Natural killer cell (primary cell): ENCODE measurements around the gene LMTK2. TPM values are rescaled to one million over a fixed set of nuclear protein-coding genes. Genes with fewer than 3 reads are reported as not detected.

ENCODE experiments used
- ATAC-seq, 3 donors: fragments of 150-1000 bp in 2 of 3; fragments of 200-7000 bp in 1 of 3; cut with Tn5 transposase; 1 replicate in 1 of 3; 2 replicates in 2 of 3; pipeline ENCODE4 v1.10.0; 2021; ENCODE audit warnings: mild to moderate bottlenecking in 2 of 3, moderate library complexity in 2 of 3
- DNase-seq, 2 donors: peaks; one replicate each; pipeline versions ENCODE4 v3.0.0 to v3.0.0-alpha.2; 2013 to 2021; ENCODE audit warnings: mixed read lengths in 1 of 2
- H3K27ac ChIP-seq: one replicate; pipeline ENCODE4 v1.5.1; 2013; ENCODE audit warnings: mild to moderate bottlenecking, low read length
- H3K27me3 ChIP-seq: one replicate; pipeline ENCODE4 v1.6.1; 2013; ENCODE audit warnings: low read length; ENCODE audit not compliant: control insufficient read depth, insufficient read depth
- H3K36me3 ChIP-seq: one replicate; pipeline ENCODE4 v1.6.1; 2013; ENCODE audit warnings: low read length; ENCODE audit not compliant: control insufficient read depth, insufficient read depth
- H3K4me1 ChIP-seq: one replicate; pipeline ENCODE4 v1.6.1; 2013; ENCODE audit warnings: low read length; ENCODE audit not compliant: control insufficient read depth, insufficient read depth
- H3K4me3 ChIP-seq: one replicate; pipeline ENCODE4 v1.5.1; 2013; ENCODE audit warnings: low read length
- H3K9me3 ChIP-seq: one replicate; pipeline ENCODE4 v1.6.1; 2013; ENCODE audit warnings: low read length; ENCODE audit not compliant: control insufficient read depth, insufficient read depth
- H3K27ac Mint-ChIP-seq, 2 donors: one replicate each; pipeline ENCODE4 v1.8.0; 2022; ENCODE audit warnings: mild to moderate bottlenecking in 2 of 2, mixed read lengths in 2 of 2, moderate library complexity in 1 of 2
- H3K27me3 Mint-ChIP-seq, 2 donors: one replicate each; pipeline ENCODE4 v1.8.0; 2022; ENCODE audit warnings: low read depth in 2 of 2, mixed read lengths in 2 of 2
- H3K36me3 Mint-ChIP-seq: one replicate; pipeline ENCODE4 v1.8.0; 2022; ENCODE audit warnings: mixed read lengths
- H3K4me1 Mint-ChIP-seq, 2 donors: one replicate each; pipeline ENCODE4 v1.8.0; 2022; ENCODE audit warnings: mixed read lengths in 2 of 2
- H3K4me3 Mint-ChIP-seq: one replicate; pipeline ENCODE4 v1.8.0; 2022; ENCODE audit warnings: mild to moderate bottlenecking, moderate library complexity, mixed read lengths
- H3K9me3 Mint-ChIP-seq, 2 donors: one replicate each; pipeline ENCODE4 v1.8.0; 2022; ENCODE audit warnings: mixed read lengths in 2 of 2
- CTCF ChIP-seq: fragments of 200-600 bp; IDR thresholded peaks from one replicate; pipeline ENCODE4 v1.8.0; 2022; ENCODE audit warnings: antibody characterized with exemption
- WGBS: methylation state at CpG from one replicate; pipeline ENCODE4 v1.1.7; 2013; ENCODE audit warnings: missing lambda C conversion rate; ENCODE audit not compliant: insufficient coverage; 5-methylcytosine and 5-hydroxymethylcytosine counted together
- intact Hi-C: fragments of 100-400 bp; cut with micrococcal nuclease; formaldehyde crosslinking; loops from one replicate; pipeline ENCODE4 v1.14.2; 2022
- total RNA-seq, 4 donors: library from RNA; stranded (reverse); fragments of 120-200 nt in 1 of 4; gene quantifications; one replicate each; pipeline versions ENCODE4 v1.2.3 to v1.2.4, GENCODE V29; 2013 to 2022

The LMTK2 gene
- total RNA-seq, 3 donors from 2014 or later (not counting 1 experiment from before 2014, with no cell fraction given) = 18.7 to 33.9 (median 26.6) TPM

GRCh38 chr7:98125759-98126158, 19.1 kb downstream of the LMTK2 start:
- Histone ChIP-seq H3K9me3 (no peaks in the 10 kb centered on the region), H3K27me3 (no peaks in the 10 kb centered on the region), H3K4me1 (no peaks in the 10 kb centered on the region), H3K36me3 (no peaks in the 10 kb centered on the region), H3K27ac (no peak overlapping the region), H3K4me3 (no peak overlapping the region)
- Mint-ChIP-seq H3K4me1 (peaks cover 36 to 61% of the 10 kb centered on the region in 2 donors), H3K4me3 (no peak overlapping the region), H3K36me3 (no peaks in the 10 kb centered on the region), H3K27me3 (peaks cover 0 to 8% of the 10 kb centered on the region in 2 donors), H3K27ac (no peak overlapping the region), H3K9me3 (no peaks in the 10 kb centered on the region)
- no peak for TF ChIP-seq CTCF
- intact Hi-C loops = no loop called here
- WGBS = 75% methylated on average over 5 of the region's 6 CpGs
- DNase-seq (no peak), ATAC-seq (no peak)

GRCh38 chr7:98126311-98127142, 19.9 kb downstream of the LMTK2 start:
- ATAC-seq (no peak), DNase-seq (no peak)
- Mint-ChIP-seq H3K27me3 (peaks cover 0 to 10% of the 10 kb centered on the region in 2 donors), H3K27ac (peak overlapping the region in 1 of 2 donors; percentile 4), H3K36me3 (no peaks in the 10 kb centered on the region), H3K9me3 (no peaks in the 10 kb centered on the region), H3K4me1 (peaks cover 42 to 69% of the 10 kb centered on the region in 2 donors), H3K4me3 (no peak overlapping the region)
- Histone ChIP-seq H3K27ac (no peak overlapping the region), H3K4me1 (peaks cover under 1% of the 10 kb centered on the region), H3K36me3 (no peaks in the 10 kb centered on the region), H3K27me3 (no peaks in the 10 kb centered on the region), H3K4me3 (no peak overlapping the region), H3K9me3 (no peaks in the 10 kb centered on the region)
- TF ChIP-seq CTCF = no peak
- intact Hi-C loops = no loop called here
- WGBS = 96% methylated on average over 11 of the region's 13 CpGs

- Mint-ChIP-seq H3K36me3 (no peaks in the 10 kb centered on the region), H3K4me1 (peaks cover 47 to 73% of the 10 kb centered on the region in 2 donors), H3K27me3 (peaks cover under 1 to 10% of the 10 kb centered on the region in 2 donors), H3K27ac (no peak overlapping the region), H3K4me3 (no peak overlapping the region), H3K9me3 (no peaks in the 10 kb centered on the region)
- ATAC-seq (no peak), DNase-seq (no peak)
- no peaks in the 10 kb centered on the region for H3K36me3 ChIP-seq
- H3K27ac ChIP-seq = no peak overlapping the region
- TF ChIP-seq CTCF = no peak
- H3K4me3 ChIP-seq = no peak overlapping the region
- peaks cover 15% of the 10 kb centered on the region for H3K4me1 ChIP-seq
- WGBS = 97% methylated on average over 8 of the region's 8 CpGs
- no peaks in the 10 kb centered on the region for H3K27me3 ChIP-seq
- intact Hi-C loops = no loop called here
- H3K9me3 ChIP-seq = no peaks in the 10 kb centered on the region
These were observed 21.7 kb downstream of the LMTK2 start for GRCh38 chr7:98128346-98128745.
